Activated T-helper 2 cell treated with anti-CD3 and anti-CD28 coated beads, Interferon-gamma antibody, Interleukin-2, Interleukin-4, amounts not matched to agents 10 μg/mL and 5 μg/mL and 100 μg/mL, durations not matched to agents 14 hours and 24 hours and 36 hours (primary cell): ENCODE data around the gene PLEKHA6. TPM values are rescaled to one million over a fixed set of nuclear protein-coding genes. Genes with fewer than 3 reads are reported as not detected.

Source experiments
- DNase-seq: peaks from one replicate; pipeline ENCODE4 v3.0.0; 2021; ENCODE audit warnings: low spot score
- H3K27ac Mint-ChIP-seq: one replicate; pipeline ENCODE4 v1.8.0; 2021; ENCODE audit warnings: mixed read lengths
- H3K27me3 Mint-ChIP-seq: one replicate; pipeline ENCODE4 v1.8.0; 2021; ENCODE audit warnings: low read depth, mixed read lengths
- H3K36me3 Mint-ChIP-seq: one replicate; pipeline ENCODE4 v1.8.0; 2021; ENCODE audit warnings: low read depth, mixed read lengths
- H3K4me1 Mint-ChIP-seq: one replicate; pipeline ENCODE4 v1.8.0; 2021; ENCODE audit warnings: low read depth, mixed read lengths
- H3K4me3 Mint-ChIP-seq: one replicate; pipeline ENCODE4 v1.8.0; 2021; ENCODE audit warnings: low read depth, mild to moderate bottlenecking, moderate library complexity, mixed read lengths
- H3K9me3 Mint-ChIP-seq: one replicate; pipeline ENCODE4 v1.8.0; 2021; ENCODE audit warnings: mixed read lengths
- intact Hi-C: fragments of 100-400 bp; cut with micrococcal nuclease; formaldehyde crosslinking; loops from one replicate; pipeline ENCODE4 v1.15.1; 2023
- total RNA-seq: library from RNA; stranded (reverse); gene quantifications from 2 replicates; pipeline ENCODE4 v1.2.3, GENCODE V29; 2022

Gene PLEKHA6
- total RNA-seq, 1 donor from 2014 or later, result 0.52 TPM

- H3K4me3 Mint-ChIP-seq, result no peak overlapping the region
- H3K36me3 Mint-ChIP-seq, result no peaks in the 10 kb centered on the region
- intact Hi-C loops, result no loop called here
- DNase-seq, result no peak
- no peak overlapping the region for H3K27ac Mint-ChIP-seq
- no peaks in the 10 kb centered on the region for H3K4me1 Mint-ChIP-seq
- peaks cover 4% of the 10 kb centered on the region for H3K27me3 Mint-ChIP-seq
- H3K9me3 Mint-ChIP-seq, result no peaks in the 10 kb centered on the region
These were observed 129.5 kb downstream of the PLEKHA6 start for GRCh38 chr1:204230211-204230610.

GRCh38 chr1:204228896-204229295 is 130.8 kb downstream of the PLEKHA6 start:
- Mint-ChIP-seq H3K9me3 (no peaks in the 10 kb centered on the region), H3K4me3 (no peak overlapping the region), H3K27ac (no peak overlapping the region), H3K36me3 (no peaks in the 10 kb centered on the region), H3K27me3 (peaks cover 3% of the 10 kb centered on the region), H3K4me1 (no peaks in the 10 kb centered on the region)
- intact Hi-C loops, result no loop called here
- no peak for DNase-seq

GRCh38 chr1:204227996-204228785 is 131.5 kb downstream of the PLEKHA6 start:
- H3K27me3 Mint-ChIP-seq, result peaks cover 3% of the 10 kb centered on the region
- no peaks in the 10 kb centered on the region for H3K4me1 Mint-ChIP-seq
- intact Hi-C loops, result no loop called here
- no peak for DNase-seq
- H3K4me3 Mint-ChIP-seq, result no peak overlapping the region
- H3K36me3 Mint-ChIP-seq, result no peaks in the 10 kb centered on the region
- H3K9me3 Mint-ChIP-seq, result no peaks in the 10 kb centered on the region
- H3K27ac Mint-ChIP-seq, result no peak overlapping the region

- H3K27me3 Mint-ChIP-seq, result peaks cover 3% of the 10 kb centered on the region
- no peak overlapping the region for H3K27ac Mint-ChIP-seq
- H3K4me3 Mint-ChIP-seq, result no peak overlapping the region
- H3K4me1 Mint-ChIP-seq, result no peaks in the 10 kb centered on the region
- intact Hi-C loops, result no loop called here
- H3K36me3 Mint-ChIP-seq, result no peaks in the 10 kb centered on the region
- no peak for DNase-seq
- no peaks in the 10 kb centered on the region for H3K9me3 Mint-ChIP-seq
These were observed 132.4 kb downstream of the PLEKHA6 start for GRCh38 chr1:204227351-204227750.

GRCh38 chr1:204225841-204226735 is 133.6 kb downstream of the PLEKHA6 start:
- DNase-seq, result no peak
- Mint-ChIP-seq H3K4me3 (no peak overlapping the region), H3K36me3 (no peaks in the 10 kb centered on the region), H3K27me3 (no peaks in the 10 kb centered on the region), H3K9me3 (no peaks in the 10 kb centered on the region), H3K27ac (no peak overlapping the region), H3K4me1 (no peaks in the 10 kb centered on the region)
- intact Hi-C loops, result no loop called here

GRCh38 chr1:204224655-204225054 is 135.1 kb downstream of the PLEKHA6 start:
- DNase-seq, result no peak
- no peaks in the 10 kb centered on the region for H3K36me3 Mint-ChIP-seq
- H3K27ac Mint-ChIP-seq, result no peak overlapping the region
- H3K4me1 Mint-ChIP-seq, result no peaks in the 10 kb centered on the region
- H3K9me3 Mint-ChIP-seq, result no peaks in the 10 kb centered on the region
- H3K4me3 Mint-ChIP-seq, result no peak overlapping the region
- H3K27me3 Mint-ChIP-seq, result no peaks in the 10 kb centered on the region
- intact Hi-C loops, result no loop called here

GRCh38 chr1:204223129-204223860 is 136.4 kb downstream of the PLEKHA6 start:
- H3K27ac Mint-ChIP-seq, result no peak overlapping the region

GRCh38 chr1:204222764-204223055 is 137.0 kb downstream of the PLEKHA6 start:
- Mint-ChIP-seq H3K9me3 (no peaks in the 10 kb centered on the region), H3K27me3 (peaks cover 3% of the 10 kb centered on the region), H3K27ac (no peak overlapping the region), H3K4me1 (no peaks in the 10 kb centered on the region), H3K4me3 (no peak overlapping the region), H3K36me3 (no peaks in the 10 kb centered on the region)
- intact Hi-C loops, result no loop called here
- DNase-seq, result no peak

More at GRCh38 chr1:204223129-204223860, 136.4 kb downstream of the PLEKHA6 start:
- DNase-seq, result no peak
- Mint-ChIP-seq H3K4me1 (no peaks in the 10 kb centered on the region), H3K4me3 (no peak overlapping the region), H3K9me3 (no peaks in the 10 kb centered on the region), H3K27me3 (no peaks in the 10 kb centered on the region), H3K36me3 (no peaks in the 10 kb centered on the region)
- intact Hi-C loops, result no loop called here

- no peaks in the 10 kb centered on the region for H3K36me3 Mint-ChIP-seq
- no peaks in the 10 kb centered on the region for H3K9me3 Mint-ChIP-seq
- DNase-seq, result no peak
- intact Hi-C loops, result no loop called here
- no peak overlapping the region for H3K27ac Mint-ChIP-seq
- H3K4me3 Mint-ChIP-seq, result no peak overlapping the region
- H3K4me1 Mint-ChIP-seq, result no peaks in the 10 kb centered on the region
- H3K27me3 Mint-ChIP-seq, result peaks cover 3% of the 10 kb centered on the region
These were observed 137.5 kb downstream of the PLEKHA6 start for GRCh38 chr1:204222006-204222763.

GRCh38 chr1:204221271-204221670 is 138.5 kb downstream of the PLEKHA6 start:
- Mint-ChIP-seq H3K4me1 (no peaks in the 10 kb centered on the region), H3K36me3 (no peaks in the 10 kb centered on the region), H3K27me3 (peaks cover 3% of the 10 kb centered on the region), H3K9me3 (no peaks in the 10 kb centered on the region), H3K4me3 (no peak overlapping the region), H3K27ac (no peak overlapping the region)
- no peak for DNase-seq
- intact Hi-C loops, result no loop called here

- intact Hi-C loops, result no loop called here
- Mint-ChIP-seq H3K36me3 (no peaks in the 10 kb centered on the region), H3K27me3 (peaks cover 7% of the 10 kb centered on the region), H3K4me1 (no peaks in the 10 kb centered on the region), H3K9me3 (no peaks in the 10 kb centered on the region), H3K27ac (no peak overlapping the region), H3K4me3 (no peak overlapping the region)
- no peak for DNase-seq
These were observed 139.6 kb downstream of the PLEKHA6 start for GRCh38 chr1:204219971-204220616.

- H3K36me3 Mint-ChIP-seq, result no peaks in the 10 kb centered on the region
- H3K4me3 Mint-ChIP-seq, result no peak overlapping the region
- intact Hi-C loops, result no loop called here
- peaks cover 10% of the 10 kb centered on the region for H3K27me3 Mint-ChIP-seq
- peaks cover 4% of the 10 kb centered on the region for H3K4me1 Mint-ChIP-seq
- no peaks in the 10 kb centered on the region for H3K9me3 Mint-ChIP-seq
- H3K27ac Mint-ChIP-seq, result no peak overlapping the region
- no peak for DNase-seq
These were observed 141.2 kb downstream of the PLEKHA6 start for GRCh38 chr1:204218552-204218951.
